Lower lobe of right lung (tissue), 2 donors: ENCODE data around the gene ZNF625. TPM values are rescaled to one million over a fixed set of nuclear protein-coding genes. Genes with fewer than 3 reads are reported as not detected.

Experiments
- ATAC-seq, 2 donors: fragments of 200-7000 bp; cut with Tn5 transposase; one replicate each; pipeline ENCODE4 v1.9.1; 2020 to 2022; ENCODE audit warnings: mild to moderate bottlenecking in 2 of 2, moderate library complexity in 2 of 2
- DNase-seq: peaks from one replicate; pipeline ENCODE4 v3.0.0-alpha.2; 2020
- H3K27ac ChIP-seq: fragments of 200-600 bp; one replicate; pipeline ENCODE4 v1.8.0; 2022
- H3K27me3 ChIP-seq: fragments of 200-600 bp; one replicate; pipeline ENCODE4 v1.8.0; 2022; ENCODE audit warnings: low read depth
- H3K36me3 ChIP-seq: fragments of 200-600 bp; one replicate; pipeline ENCODE4 v1.8.0; 2022; ENCODE audit warnings: mild to moderate bottlenecking
- H3K4me1 ChIP-seq: fragments of 200-600 bp; one replicate; pipeline ENCODE4 v1.8.0; 2022
- H3K4me3 ChIP-seq: fragments of 200-600 bp; one replicate; pipeline ENCODE4 v1.8.0; 2022; ENCODE audit warnings: mild to moderate bottlenecking
- H3K9me3 ChIP-seq: fragments of 200-600 bp; one replicate; pipeline ENCODE4 v1.8.0; 2022
- intact Hi-C: fragments of 100-400 bp; cut with DNase I; formaldehyde crosslinking; loops from one replicate; pipeline ENCODE4 v1.11.0; 2022
- total RNA-seq: library from RNA; stranded (reverse); fragmentation: NEBNext Ultra II Directional; extraction: Animal tissue kit (Norgen Biotek cat#: 25700); gene quantifications from one replicate; pipeline ENCODE4 v1.2.1, GENCODE V29; 2021
- TF ChIP-seq, protein P1 (sequence below): fragments of 200-600 bp; IDR thresholded peaks from one replicate; pipeline ENCODE4 v1.8.0; 2022; ENCODE audit warnings: antibody characterized with exemption, mild to moderate bottlenecking
- donor health status: DM: no; HTN: yes; CAD: no; lungs with severe emphysema.

ZNF625 gene
- total RNA-seq, 1 donor from 2014 or later, result 8.4 TPM

DNA sequence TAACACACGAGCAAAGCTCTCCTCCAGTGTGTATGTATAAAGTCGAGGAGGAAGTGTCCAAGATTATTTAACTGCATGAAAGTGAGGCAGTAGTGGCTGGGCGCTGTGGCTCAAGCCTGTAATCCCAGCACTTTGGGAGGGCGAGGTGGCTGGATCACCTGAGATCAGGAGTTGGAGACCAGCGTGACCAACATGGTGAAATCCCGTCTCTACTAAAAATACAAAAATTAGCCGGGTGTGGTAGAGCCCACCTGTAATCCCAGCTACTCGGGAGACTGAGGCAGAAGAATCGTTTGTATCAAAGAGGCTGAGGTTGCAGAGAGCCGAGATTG is 15.2 kb downstream of the ZNF625 start:
- ATAC-seq (no peak), DNase-seq (no peak)
- intact Hi-C loops, result no loop called here
- TF ChIP-seq, protein P1, sequence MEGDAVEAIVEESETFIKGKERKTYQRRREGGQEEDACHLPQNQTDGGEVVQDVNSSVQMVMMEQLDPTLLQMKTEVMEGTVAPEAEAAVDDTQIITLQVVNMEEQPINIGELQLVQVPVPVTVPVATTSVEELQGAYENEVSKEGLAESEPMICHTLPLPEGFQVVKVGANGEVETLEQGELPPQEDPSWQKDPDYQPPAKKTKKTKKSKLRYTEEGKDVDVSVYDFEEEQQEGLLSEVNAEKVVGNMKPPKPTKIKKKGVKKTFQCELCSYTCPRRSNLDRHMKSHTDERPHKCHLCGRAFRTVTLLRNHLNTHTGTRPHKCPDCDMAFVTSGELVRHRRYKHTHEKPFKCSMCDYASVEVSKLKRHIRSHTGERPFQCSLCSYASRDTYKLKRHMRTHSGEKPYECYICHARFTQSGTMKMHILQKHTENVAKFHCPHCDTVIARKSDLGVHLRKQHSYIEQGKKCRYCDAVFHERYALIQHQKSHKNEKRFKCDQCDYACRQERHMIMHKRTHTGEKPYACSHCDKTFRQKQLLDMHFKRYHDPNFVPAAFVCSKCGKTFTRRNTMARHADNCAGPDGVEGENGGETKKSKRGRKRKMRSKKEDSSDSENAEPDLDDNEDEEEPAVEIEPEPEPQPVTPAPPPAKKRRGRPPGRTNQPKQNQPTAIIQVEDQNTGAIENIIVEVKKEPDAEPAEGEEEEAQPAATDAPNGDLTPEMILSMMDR, result no peak
- H3K27me3 ChIP-seq, result no peaks in the 10 kb centered on the region
- no peak overlapping the region for H3K27ac ChIP-seq
- H3K9me3 ChIP-seq, result peaks cover 14% of the 10 kb centered on the region
- no peak overlapping the region for H3K4me3 ChIP-seq
- peaks cover 20% of the 10 kb centered on the region for H3K4me1 ChIP-seq
- H3K36me3 ChIP-seq, result peaks cover 31% of the 10 kb centered on the region

DNA sequence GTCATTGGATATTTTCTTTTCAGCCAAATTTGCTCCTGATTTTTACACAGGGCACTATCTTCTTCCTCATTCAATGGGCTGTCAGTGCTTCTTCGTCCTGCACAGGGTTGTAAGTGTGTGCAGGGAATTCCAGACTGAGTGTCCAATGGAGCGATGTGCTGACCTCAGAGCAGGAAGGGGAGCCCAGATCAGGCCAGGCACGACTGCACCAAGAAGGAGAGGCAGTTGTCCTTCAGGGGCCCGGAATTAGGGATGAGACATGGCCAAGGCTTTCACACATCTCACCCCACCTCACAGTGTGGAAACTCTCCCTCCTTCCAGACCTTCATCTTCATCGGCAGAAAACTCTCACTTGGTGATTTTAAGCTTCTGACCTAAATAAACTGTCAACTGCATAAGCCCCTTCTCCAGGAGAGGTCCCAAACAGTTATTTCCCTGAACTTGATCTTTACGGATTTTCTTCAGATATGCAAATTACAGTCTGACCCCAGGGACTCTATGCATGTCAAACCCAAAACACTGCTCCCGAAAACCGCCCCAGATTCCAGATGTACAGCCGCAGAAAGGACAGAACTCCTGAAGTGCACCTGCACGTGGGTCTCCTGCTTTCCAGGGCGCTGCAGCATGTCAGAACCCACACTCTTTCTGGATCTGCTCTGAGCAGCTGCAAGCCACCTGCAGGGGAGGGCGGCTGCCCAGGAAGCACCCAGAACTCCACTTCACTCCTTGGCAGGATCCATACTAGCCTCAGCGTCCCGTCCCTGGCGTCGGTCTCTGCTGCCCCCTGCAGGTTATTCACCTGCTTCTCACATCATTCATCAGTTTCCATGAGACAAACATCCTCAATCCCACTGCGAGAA is 15.8 kb downstream of the ZNF625 start:
- ATAC-seq (peak; percentile 93 to 94), DNase-seq (peak; percentile 91)
- Histone ChIP-seq H3K4me3 (peak overlapping the region; percentile 97), H3K4me1 (peaks cover 20% of the 10 kb centered on the region), H3K27me3 (no peaks in the 10 kb centered on the region), H3K9me3 (peaks cover 10% of the 10 kb centered on the region), H3K36me3 (peaks cover 29% of the 10 kb centered on the region), H3K27ac (peak overlapping the region; percentile 92)
- intact Hi-C loops, result no loop called here
- TF ChIP-seq, protein P1, result peak; percentile 93

DNA sequence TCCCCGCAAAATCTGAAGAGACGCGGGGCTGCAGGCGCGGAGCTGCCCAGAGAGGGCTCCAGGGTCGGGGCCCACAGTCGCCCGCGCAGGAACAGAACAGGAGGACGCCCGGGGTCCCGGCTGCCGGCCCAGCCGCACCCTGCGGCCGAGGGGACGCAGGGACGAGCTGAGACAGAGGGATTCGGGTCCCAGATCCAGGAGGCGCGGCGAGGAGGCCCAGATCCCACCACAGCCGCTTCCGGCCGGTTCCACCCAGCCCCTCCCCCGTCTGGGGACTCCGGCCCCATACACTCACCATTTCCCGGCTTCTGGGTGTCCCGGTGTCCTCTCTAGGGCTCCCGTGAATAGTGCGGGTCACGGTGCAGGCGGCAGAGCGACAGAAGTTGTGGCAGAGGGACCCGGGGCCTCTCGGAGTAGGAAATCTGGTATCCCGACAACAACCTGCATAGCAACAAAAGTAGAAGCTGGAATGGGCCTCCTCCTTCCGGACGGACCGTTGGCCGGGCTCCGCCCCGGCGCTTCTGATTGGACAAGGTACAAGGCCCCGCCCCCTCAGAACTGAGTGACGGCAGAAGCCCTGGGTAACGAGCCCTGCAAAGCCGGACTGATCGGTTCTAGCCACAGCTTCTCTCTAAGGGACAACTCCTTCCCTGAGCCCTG is 16.5 kb downstream of the ZNF625 start, which contains the start of gene ZNF20:
Gene ZNF20, minus strand, starts transcription at position 466 of the 660 bp plus-strand sequence. Its CDS starts 168 bp downstream, at position 298.
- intact Hi-C loops, result no loop called here
- peak within 1 kb of the TSS; percentile 97 for H3K4me3 ChIP-seq

DNA sequence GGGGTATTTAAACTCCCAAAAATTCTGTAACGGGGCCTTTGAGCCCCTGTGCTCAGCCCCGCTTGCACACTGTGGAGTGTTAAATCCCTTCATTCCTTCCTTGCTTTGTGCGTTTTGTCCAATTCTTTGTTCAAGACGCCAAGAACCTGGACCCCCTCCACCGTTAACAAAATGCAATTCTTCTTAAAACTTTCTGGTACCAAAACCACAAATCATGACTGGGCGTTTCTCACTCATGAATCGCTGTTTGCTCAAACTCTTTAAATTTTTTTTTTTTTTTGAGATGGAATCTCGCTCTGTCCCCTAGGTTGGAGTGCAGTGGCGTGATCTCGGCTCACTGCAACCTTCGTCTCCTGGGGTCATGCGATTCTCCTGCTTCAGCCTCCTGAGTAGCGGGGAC is 17.3 kb downstream of the ZNF625 start:
- intact Hi-C loops, result no loop called here
- peak overlapping the region; percentile 97 for H3K4me3 ChIP-seq
- peaks cover 30% of the 10 kb centered on the region for H3K36me3 ChIP-seq
- H3K27me3 ChIP-seq, result no peaks in the 10 kb centered on the region
- ATAC-seq (no peak), DNase-seq (no peak)
- peak overlapping the region; percentile 92 for H3K27ac ChIP-seq
- peaks cover 20% of the 10 kb centered on the region for H3K4me1 ChIP-seq
- TF ChIP-seq, protein P1, result no peak
- H3K9me3 ChIP-seq, result peaks cover 2% of the 10 kb centered on the region

More for the DNA sequence above, 16.5 kb downstream of the ZNF625 start, which contains the start of gene ZNF20:
- TF ChIP-seq, protein P1, result no peak
- Histone ChIP-seq H3K27ac (peak within 1 kb of the TSS; percentile 92), H3K27me3 (no peaks in the 10 kb centered on the region), H3K36me3 (peaks cover 29% of the 10 kb centered on the region), H3K4me1 (peaks cover 20% of the 10 kb centered on the region), H3K9me3 (peaks cover 2% of the 10 kb centered on the region)
- DNase-seq, result peak; percentile 97
- peak; percentile 99 for ATAC-seq

DNA sequence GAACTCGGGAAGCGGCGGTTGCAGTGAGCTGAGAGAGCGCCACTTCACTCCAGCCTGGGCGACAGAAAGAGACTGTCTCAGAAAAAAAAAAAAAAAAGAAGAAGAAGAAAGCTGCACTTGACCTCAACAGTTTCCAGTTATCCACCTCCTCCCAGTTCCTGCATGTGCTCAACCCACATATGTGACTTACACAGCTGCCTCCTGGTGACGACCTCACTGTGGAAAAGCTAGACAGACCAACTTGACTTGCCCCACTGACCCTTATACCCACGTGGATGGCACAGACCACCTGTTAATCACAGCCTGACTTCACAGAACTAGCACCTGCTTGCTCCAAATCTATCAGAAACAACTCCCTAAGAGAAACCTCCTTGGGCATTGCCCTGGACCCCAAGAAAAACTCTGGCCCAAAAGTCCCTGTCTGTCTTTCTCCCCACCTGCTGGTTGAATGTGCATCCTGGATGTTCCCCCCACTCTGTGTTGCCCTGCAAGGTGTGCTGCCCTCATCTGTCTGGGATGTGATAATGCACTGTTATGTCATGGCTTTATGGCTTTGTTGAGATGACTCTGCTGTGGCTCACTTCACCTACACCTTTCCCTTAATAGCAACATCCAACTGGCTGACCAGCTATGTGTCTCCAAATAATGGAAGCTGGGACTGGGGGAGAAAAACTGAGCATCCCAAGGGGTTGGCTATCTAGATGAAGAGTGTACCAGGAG is 19.2 kb downstream of the ZNF625 start:
- TF ChIP-seq, protein P1, result peak; percentile 23
- Histone ChIP-seq H3K4me1 (peaks cover 20% of the 10 kb centered on the region), H3K4me3 (no peak overlapping the region), H3K9me3 (peaks cover 21% of the 10 kb centered on the region), H3K36me3 (peaks cover 45% of the 10 kb centered on the region), H3K27ac (no peak overlapping the region), H3K27me3 (no peaks in the 10 kb centered on the region)
- ATAC-seq, result no peak
- intact Hi-C loops, result no loop called here
- DNase-seq, result no peak
